NCI-H146 (cell line): ENCODE data around the gene DEPP1.
A peak's percentile ranks its signal among the peaks of the same experiment; 100 is the strongest.
"Not testable (repeated sequence)": the region's sequence is repeated elsewhere in the genome, so short reads cannot be mapped to it uniquely, and the experiment has no call there.

Experiments used
- DNase-seq: peaks from one replicate; lab custom pipeline; 2025; lab: John Stamatoyannopoulos, UW

Gene DEPP1

GRCh38 chr10:44978570-44979280 lies at the start of gene DEPP1:
TSS of gene DEPP1 (minus strand) at chr10:44978809. CDS start at chr10:44978030, 779 bp downstream.
- DNase-seq = peak; percentile 96

- no peak for DNase-seq
These were observed 44.8 kb upstream of the DEPP1 start for GRCh38 chr10:45023426-45023825.

- DNase-seq = no peak
These were observed 37.0 kb upstream of the DEPP1 start for GRCh38 chr10:45015590-45015989.

GRCh38 chr10:45014557-45014956 lies 35.9 kb upstream of the DEPP1 start:
- DNase-seq = not testable (repeated sequence)

GRCh38 chr10:45008524-45009161 lies 30.0 kb upstream of the DEPP1 start:
- DNase-seq = peak; percentile 59

- DNase-seq = no peak
These were observed 27.8 kb upstream of the DEPP1 start for GRCh38 chr10:45006276-45007030.

GRCh38 chr10:45005284-45005683 lies 26.7 kb upstream of the DEPP1 start:
- no peak for DNase-seq

GRCh38 chr10:45004661-45005060 lies 26.1 kb upstream of the DEPP1 start:
- no peak for DNase-seq

GRCh38 chr10:45003432-45004000 lies 24.9 kb upstream of the DEPP1 start:
- DNase-seq = no peak

- peak; percentile 47 for DNase-seq
These were observed 23.0 kb upstream of the DEPP1 start for GRCh38 chr10:45001381-45002148.

- DNase-seq = peak; percentile 72
These were observed 22.3 kb upstream of the DEPP1 start, which contains the start of gene ZNF22 for GRCh38 chr10:45000752-45001380. TSS of gene ZNF22 (plus strand) at chr10:45000923. CDS start at chr10:45003369, 2,446 bp downstream.

- peak; percentile 28 for DNase-seq
These were observed 21.6 kb upstream of the DEPP1 start for GRCh38 chr10:45000138-45000751.

- DNase-seq = no peak
These were observed 19.6 kb upstream of the DEPP1 start for GRCh38 chr10:44998146-44998631.

- DNase-seq = no peak
These were observed 18.6 kb upstream of the DEPP1 start for GRCh38 chr10:44997105-44997748.

- DNase-seq = no peak
These were observed 17.5 kb upstream of the DEPP1 start for GRCh38 chr10:44995914-44996669.

- no peak for DNase-seq
These were observed 16.9 kb upstream of the DEPP1 start for GRCh38 chr10:44995581-44995913.

GRCh38 chr10:44994752-44995530 lies 16.3 kb upstream of the DEPP1 start:
- no peak for DNase-seq

- DNase-seq = peak; percentile 35
These were observed 15.5 kb upstream of the DEPP1 start for GRCh38 chr10:44993922-44994751.
